Heart left ventricle (tissue), 13 donors: ENCODE results near the gene CDH23.

Source experiments
- POLR2A ChIP-seq, 2 donors: fragments of 450-650 bp; IDR thresholded peaks; one replicate each; pipeline ENCODE4 v1.6.1; 2017; ENCODE audit warnings: antibody characterized with exemption in 2 of 2, mild to moderate bottlenecking in 2 of 2, moderate library complexity in 2 of 2
- TF ChIP-seq, protein P1 (sequence below), 12 donors: fragments of 200-600 bp; sonication (generic) in 4 of 12; IDR thresholded peaks; one replicate each; pipeline versions ENCODE4 v1.5.0 to v1.8.0; 2018 to 2022; ENCODE audit warnings: antibody characterized with exemption in 12 of 12, mild to moderate bottlenecking in 5 of 12
- donor health status: ischemic (EF 13 %, LVEDD 7.1; RV severe dilation, severe dysfunction).
- donor health status: DM: no; HTN: yes; CAD: no.
- donor health status: DM: no; HTN: no; CAD: no.
- donor health status: ischemic (EF 25% LVEDD 6.9; RV normal size, moderate dysfunction).
- donor health status: ischemic (EF 25% LVEDD 5.7; RV mildly dilated, moderate dysfunction).
- donor health status: ischemic (EF 35%, LVEDD 5.7; RV mildly dilated, moderate dysfunction).
- donor health status: nonischemic (EF 11% LVEDD 7.7; RV severe dilation, severe dysfunction).
- donor health status: DM: yes; HTN: yes; CAD: no.
- donor health status: PGD.
- donor health status: ischemic (EF 29% LVEDD 5.4; RV normal size, mild dysfunction).
- donor health status: nonischemic (EF 23%, LVEDD 6.1; RV moderate dilation, normal function).

DNA sequence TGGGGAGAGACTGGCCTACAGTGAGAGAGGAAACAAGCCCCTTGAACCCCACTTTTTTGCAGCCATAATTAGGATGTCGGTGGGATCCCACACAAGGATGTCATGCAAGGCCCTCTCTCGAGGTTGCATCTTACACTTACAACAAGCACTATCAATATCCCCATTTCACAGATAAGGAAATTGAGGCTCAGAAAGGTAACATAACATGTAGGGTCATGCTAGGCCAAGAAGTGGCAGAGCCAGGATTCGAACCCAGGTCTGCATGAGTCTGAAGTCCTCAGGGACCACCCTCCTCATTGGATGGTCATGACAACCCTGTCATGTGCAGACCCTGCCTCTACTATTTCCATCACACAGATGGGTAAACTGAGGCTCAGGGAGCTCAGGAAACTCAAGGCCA lies 199.4 kb downstream of the CDH23 start:
- TF ChIP-seq, protein P1, sequence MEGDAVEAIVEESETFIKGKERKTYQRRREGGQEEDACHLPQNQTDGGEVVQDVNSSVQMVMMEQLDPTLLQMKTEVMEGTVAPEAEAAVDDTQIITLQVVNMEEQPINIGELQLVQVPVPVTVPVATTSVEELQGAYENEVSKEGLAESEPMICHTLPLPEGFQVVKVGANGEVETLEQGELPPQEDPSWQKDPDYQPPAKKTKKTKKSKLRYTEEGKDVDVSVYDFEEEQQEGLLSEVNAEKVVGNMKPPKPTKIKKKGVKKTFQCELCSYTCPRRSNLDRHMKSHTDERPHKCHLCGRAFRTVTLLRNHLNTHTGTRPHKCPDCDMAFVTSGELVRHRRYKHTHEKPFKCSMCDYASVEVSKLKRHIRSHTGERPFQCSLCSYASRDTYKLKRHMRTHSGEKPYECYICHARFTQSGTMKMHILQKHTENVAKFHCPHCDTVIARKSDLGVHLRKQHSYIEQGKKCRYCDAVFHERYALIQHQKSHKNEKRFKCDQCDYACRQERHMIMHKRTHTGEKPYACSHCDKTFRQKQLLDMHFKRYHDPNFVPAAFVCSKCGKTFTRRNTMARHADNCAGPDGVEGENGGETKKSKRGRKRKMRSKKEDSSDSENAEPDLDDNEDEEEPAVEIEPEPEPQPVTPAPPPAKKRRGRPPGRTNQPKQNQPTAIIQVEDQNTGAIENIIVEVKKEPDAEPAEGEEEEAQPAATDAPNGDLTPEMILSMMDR (IDR thresholded peaks at IDR 0.05) = no peak
- TF ChIP-seq POLR2A (IDR thresholded peaks at IDR 0.05) = no peak
